ENCODE data around the gene SLX4IP.

- TF ChIP-seq CTCF (IDR thresholded peaks at IDR 0.05) (no peak), POLR2AphosphoS5 (IDR thresholded peaks at IDR 0.05) (no peak)
Observed at GRCh38 chr20:10466855-10467254, 31.8 kb downstream of the SLX4IP start.

Data from prostate gland (tissue), 2 donors.